HG03064 (cell line): Measurements from ENCODE around the gene RSRC2.
"Not testable (repeated sequence)": the region's sequence is repeated elsewhere in the genome, so short reads cannot be mapped to it uniquely, and the experiment has no call there.

Experiments
- ATAC-seq: cut with Tn5 transposase; IDR thresholded peaks from one replicate; pipeline ENCODE4 v1.9.1; 2021; ENCODE audit warnings: low read depth; ENCODE audit not compliant: unreplicated experiment

The RSRC2 gene

GRCh38 chr12:122526683-122527477 is at the start of gene RSRC2, which contains the start of gene KNTC1:
TSS of gene RSRC2 (minus strand) at chr12:122526936. CDS start at chr12:122526853, 83 bp downstream.
TSS of gene KNTC1 (plus strand) at chr12:122527249. CDS start at chr12:122530064, 2,815 bp downstream.
- ATAC-seq = peak; percentile 87

DNA sequence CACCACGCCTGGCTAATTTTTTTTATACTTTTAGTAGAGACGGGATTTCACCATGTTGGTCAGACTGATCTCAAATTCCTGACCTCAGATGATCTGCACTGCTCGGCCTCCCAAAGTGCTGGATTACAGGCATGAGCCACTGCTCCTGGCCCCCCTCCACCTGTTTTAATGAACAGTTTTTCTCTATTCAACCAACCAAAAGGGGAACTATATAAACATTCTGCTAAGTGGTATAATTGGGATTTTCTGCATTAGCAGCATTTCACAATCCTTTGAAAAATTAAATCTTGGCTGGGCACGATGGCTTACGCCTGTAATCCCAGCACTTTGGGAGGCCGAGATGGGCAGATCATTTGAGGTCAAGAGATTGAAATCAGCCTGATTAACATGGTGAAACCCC is 45.1 kb upstream of the RSRC2 start:
- ATAC-seq = no peak

DNA sequence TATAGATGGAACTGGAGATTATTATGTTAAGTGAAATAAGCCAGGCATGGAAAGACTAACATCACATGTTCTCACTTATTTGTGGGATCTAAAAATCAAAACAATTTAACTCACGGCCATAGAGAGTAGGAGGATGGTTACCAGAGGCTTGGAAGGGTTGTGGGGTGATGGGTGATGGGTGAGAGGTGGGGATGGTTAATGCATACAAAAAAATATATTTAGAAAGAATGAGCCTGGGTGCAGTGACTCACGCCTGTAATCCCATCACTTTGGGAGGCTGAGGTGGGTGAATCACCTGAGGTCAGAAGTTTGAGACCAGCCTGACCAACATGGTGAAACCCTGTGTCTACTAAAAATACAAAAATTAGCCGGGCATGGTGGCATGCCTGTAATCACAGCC is 43.3 kb upstream of the RSRC2 start:
- not testable (repeated sequence) for ATAC-seq

DNA sequence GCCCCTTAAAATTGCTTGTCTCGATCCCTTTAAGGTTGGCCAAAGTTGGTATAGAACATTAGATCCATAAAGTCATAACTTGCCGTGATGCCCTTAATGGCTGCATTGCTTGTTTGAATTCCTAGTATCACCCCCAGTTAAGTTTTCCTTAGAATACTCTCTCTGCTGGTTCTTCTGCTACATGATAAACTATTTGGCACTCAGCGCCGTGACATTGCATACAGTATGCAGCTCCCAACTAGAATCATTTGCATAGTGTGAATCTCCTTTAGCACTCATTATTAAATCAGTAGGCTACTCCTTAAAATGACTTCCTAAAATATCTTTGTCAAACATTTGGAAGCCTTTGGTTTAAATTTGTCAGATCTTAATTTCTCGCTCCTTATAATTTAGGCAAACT is 42.6 kb upstream of the RSRC2 start:
- ATAC-seq = no peak

DNA sequence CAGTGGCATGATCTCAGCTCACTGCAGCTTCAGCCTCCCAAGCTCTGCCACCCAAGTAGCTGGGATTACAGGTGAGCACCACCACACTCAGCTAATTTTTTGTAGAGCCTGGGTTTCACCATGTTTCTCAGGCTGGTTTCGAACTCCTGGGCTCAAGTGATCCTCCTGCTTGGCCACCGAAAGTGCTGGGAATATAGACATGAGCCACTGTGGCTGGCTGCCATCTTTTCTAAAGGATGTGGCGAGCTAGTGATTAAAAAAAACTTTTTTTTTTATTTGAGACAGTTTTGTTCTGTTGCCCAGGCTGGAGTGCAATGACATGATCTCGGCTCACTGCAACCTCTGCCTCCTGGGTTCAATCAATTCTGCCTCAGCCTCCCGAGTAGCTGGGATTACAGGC is 40.1 kb upstream of the RSRC2 start:
- ATAC-seq = not testable (repeated sequence)

GRCh38 chr12:122563361-122563760 is 36.6 kb upstream of the RSRC2 start:
- no peak for ATAC-seq

GRCh38 chr12:122560138-122560537 is 33.4 kb upstream of the RSRC2 start:
- ATAC-seq = no peak

DNA sequence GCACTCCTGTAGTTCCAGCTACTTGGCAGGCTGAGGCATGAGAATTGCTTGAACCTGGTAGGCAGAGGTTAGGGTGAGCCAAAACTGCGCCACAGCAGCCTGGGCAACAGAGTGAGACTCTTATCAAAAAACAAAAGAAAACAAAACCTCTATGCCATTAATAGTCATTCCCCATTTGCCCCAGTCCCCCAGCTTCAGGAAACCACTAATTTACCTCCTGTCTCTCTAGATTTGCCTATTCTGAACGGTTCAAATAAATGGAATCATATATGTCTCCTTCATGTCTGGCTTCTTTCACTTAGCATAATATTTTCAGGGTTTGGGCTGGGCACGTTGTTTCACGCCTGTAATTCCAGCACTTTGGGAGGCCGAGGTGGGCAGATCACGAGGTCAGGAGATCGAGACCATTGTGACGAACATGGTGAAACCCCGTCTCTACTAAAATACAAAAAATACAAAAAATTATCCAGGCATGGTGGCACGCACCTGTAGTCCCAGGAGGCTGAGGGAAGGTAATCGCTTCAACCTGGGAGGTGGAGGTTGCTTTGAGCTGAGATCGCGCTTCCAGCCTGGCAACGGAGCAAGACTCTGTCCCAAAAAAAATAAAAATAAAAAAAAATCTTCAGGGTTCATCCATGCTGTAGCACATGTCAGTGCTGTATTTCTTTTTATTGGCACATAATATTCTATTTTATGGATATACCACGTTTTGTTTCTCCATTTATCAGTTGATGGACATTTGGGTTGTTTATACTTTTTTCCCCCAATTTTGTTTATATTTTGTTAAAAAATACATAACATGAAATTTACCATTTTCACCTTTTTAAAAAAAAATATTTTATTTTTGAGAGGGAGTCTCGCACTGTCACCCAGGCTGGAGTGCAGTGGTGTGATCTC is 32.3 kb upstream of the RSRC2 start:
- no peak for ATAC-seq

DNA sequence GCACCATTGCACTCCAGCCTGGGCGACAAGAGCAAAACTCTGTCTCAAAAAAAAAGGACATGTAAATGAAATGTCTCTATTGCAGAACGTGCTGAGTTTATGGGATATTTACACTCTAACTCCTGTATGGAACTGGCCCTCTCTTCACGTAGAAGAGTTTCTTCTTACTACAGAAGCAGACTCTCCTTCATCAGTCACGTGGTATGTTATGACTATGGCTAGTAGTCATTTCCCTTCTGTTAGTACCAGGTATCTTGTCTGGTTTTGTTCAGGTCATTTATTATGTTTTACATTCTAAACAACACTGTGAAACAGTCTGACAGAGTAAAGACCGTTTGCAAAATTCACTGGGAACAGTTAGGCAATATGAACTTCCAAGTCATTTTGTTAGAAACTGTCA is 20.6 kb upstream of the RSRC2 start:
- ATAC-seq = no peak

- ATAC-seq = peak; percentile 44
Measured at GRCh38 chr12:122545855-122546254, 19.1 kb upstream of the RSRC2 start.

DNA sequence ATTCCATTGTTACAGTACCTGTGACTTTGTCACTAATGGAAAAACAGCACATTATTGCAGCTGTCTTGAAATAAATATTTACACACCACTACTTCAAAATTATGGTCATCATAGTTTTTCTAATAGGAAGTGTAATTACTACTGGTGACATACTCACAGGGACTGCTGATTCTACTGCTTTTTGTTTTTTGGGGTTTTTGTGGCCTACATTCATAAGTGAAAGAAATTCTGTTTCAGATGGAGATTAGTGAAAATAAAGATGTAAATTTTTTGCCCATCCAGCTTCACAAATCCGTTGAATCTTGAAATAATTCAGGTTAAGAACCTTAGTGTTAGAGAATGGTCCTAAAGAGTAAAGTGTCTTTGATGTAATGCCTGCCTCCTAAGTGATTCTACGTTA is 17.8 kb upstream of the RSRC2 start:
- no peak for ATAC-seq

DNA sequence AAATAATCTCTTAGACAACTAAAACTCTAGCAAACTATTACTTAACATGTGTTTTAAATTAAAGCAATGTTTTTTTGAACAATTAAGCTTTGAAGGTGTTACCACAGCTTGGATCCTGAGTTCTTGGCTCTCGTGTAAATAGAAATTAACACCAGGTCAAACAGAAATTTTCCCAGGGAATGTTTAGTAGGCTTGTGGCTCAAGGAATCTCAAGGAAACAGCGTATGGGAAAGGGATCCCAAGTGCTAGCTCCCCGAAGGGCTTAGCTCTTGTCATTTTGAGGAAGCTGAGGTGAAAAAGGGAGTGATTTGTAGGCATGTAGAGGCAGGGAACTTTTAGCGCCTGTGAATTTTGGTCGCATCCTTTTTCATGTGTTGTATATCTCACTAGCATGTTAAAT is 11.8 kb upstream of the RSRC2 start:
- no peak for ATAC-seq

GRCh38 chr12:122537021-122537420 is 10.3 kb upstream of the RSRC2 start:
- no peak for ATAC-seq

DNA sequence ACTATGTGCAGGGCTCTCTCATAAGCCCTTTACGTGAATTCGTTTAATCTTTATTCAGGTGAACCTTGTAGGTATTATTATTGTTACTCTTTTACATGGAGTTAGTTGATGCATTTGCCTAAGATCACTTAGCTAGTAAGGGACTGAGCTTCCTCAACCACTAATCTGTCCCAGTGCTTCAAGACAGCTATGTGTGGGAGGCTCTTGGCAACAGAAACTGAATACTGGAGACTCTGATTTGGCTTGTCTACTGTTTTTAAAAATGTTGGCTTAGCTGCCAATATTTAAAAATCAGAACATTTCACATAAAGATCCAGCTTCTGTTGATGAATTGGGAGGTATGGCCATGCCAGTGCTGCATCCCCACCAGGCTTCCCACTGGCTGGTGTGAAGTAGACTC is 7.1 kb upstream of the RSRC2 start:
- no peak for ATAC-seq

DNA sequence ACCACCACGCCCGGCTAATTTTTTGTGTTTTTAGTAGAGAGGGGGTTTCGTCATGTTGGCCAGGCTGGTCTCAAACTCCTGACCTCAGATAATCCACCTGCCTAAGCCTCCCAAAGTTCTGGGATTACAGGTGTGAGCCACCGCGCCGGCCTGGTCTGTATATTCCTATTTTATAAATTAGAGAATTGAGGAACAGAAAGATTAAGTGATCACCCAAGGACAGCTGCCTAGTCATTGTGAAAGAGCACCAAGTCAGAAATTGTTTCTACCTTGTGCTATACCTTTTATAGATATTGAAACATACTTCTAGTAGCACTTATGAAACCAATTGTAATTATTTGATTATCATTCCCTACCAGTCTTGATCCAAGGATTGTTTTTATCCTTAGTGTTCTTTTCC is 2.3 kb upstream of the RSRC2 start:
- ATAC-seq = no peak

GRCh38 chr12:122528582-122528981 is 1.8 kb upstream of the RSRC2 start:
- ATAC-seq = no peak

- no peak for ATAC-seq
Measured at GRCh38 chr12:122527478-122527944, 775 bp upstream of the RSRC2 start.

GRCh38 chr12:122523846-122524718 is 2.7 kb downstream of the RSRC2 start:
- ATAC-seq = no peak

DNA sequence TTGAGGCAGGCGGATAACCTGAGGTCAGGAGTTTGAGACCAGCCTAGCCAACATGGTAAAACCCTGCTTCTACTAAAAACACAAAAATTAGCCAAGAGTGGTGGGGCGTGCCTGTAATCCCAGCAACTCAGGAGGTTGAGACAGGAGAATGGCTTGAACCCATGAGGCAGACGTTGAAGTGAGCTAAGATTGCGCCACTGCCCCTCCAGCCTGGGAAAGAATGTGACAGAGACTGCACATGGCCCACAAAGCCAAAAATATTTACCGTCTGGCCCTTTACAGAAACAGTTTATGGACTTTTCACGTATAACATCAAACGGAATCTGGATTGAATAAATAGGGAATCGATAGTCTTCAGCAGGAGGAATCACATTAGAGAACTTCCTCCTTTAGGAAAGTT is 3.5 kb downstream of the RSRC2 start:
- no peak for ATAC-seq

- ATAC-seq = no peak
Measured at GRCh38 chr12:122520676-122521075, 6.1 kb downstream of the RSRC2 start.
